ENCODE results near the gene ANO4.

GRCh38 chr12:100823963-100824362, 29.4 kb downstream of the ANO4 start:
- no peak for TF ChIP-seq CTCF (IDR thresholded peaks at IDR 0.05)
- no peak for TF ChIP-seq POLR2A (IDR thresholded peaks at IDR 0.05)
